ENCODE measurements around the gene EFCC1. TPM values are rescaled to one million over a fixed set of nuclear protein-coding genes. Genes with fewer than 3 reads are reported as not detected.

Gene EFCC1
- total RNA-seq, 4 donors from 2014 or later, result 0.76 to 2.5 (median 1.1) TPM

DNA sequence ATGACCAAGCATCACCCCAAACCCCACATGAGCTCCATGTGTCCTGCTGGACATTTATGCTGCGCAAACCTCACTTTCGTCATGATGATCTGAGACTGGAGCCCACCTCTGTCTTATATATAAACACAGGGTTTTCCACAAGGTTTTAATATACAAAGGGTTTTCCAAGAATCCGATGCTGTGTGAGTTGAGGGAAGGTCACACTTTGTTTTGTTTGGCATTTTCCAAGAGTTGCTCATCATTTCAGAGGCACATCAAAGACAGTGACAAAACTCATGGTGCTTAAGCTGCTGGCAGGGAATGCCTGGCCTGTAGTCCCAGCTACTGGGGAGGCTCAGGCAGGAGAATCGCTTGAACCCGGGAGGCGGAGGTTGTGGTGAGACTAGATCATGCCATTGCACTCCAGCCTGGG, 20.0 kb downstream of the EFCC1 start:
- Histone ChIP-seq H3K27me3 (no peaks in the 10 kb centered on the region), H3K36me3 (no peaks in the 10 kb centered on the region), H3K27ac (no peak overlapping the region), H3K4me1 (peaks cover 16% of the 10 kb centered on the region), H3K4me3 (no peak overlapping the region), H3K9me3 (no peaks in the 10 kb centered on the region)
- WGBS, result 74% methylated on average over 6 of the region's 6 CpGs
- no peak for DNase-seq (ENCODE audit: low spot score in 2 of 2)
- TF ChIP-seq, protein P1, sequence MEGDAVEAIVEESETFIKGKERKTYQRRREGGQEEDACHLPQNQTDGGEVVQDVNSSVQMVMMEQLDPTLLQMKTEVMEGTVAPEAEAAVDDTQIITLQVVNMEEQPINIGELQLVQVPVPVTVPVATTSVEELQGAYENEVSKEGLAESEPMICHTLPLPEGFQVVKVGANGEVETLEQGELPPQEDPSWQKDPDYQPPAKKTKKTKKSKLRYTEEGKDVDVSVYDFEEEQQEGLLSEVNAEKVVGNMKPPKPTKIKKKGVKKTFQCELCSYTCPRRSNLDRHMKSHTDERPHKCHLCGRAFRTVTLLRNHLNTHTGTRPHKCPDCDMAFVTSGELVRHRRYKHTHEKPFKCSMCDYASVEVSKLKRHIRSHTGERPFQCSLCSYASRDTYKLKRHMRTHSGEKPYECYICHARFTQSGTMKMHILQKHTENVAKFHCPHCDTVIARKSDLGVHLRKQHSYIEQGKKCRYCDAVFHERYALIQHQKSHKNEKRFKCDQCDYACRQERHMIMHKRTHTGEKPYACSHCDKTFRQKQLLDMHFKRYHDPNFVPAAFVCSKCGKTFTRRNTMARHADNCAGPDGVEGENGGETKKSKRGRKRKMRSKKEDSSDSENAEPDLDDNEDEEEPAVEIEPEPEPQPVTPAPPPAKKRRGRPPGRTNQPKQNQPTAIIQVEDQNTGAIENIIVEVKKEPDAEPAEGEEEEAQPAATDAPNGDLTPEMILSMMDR (IDR thresholded peaks at IDR 0.05), result no peak
- TF ChIP-seq POLR2AphosphoS5 (IDR thresholded peaks at IDR 0.05), result no peak
- no peak for TF ChIP-seq POLR2A (IDR thresholded peaks at IDR 0.05)
- no peak for TF ChIP-seq EP300 (IDR thresholded peaks at IDR 0.05)

DNA sequence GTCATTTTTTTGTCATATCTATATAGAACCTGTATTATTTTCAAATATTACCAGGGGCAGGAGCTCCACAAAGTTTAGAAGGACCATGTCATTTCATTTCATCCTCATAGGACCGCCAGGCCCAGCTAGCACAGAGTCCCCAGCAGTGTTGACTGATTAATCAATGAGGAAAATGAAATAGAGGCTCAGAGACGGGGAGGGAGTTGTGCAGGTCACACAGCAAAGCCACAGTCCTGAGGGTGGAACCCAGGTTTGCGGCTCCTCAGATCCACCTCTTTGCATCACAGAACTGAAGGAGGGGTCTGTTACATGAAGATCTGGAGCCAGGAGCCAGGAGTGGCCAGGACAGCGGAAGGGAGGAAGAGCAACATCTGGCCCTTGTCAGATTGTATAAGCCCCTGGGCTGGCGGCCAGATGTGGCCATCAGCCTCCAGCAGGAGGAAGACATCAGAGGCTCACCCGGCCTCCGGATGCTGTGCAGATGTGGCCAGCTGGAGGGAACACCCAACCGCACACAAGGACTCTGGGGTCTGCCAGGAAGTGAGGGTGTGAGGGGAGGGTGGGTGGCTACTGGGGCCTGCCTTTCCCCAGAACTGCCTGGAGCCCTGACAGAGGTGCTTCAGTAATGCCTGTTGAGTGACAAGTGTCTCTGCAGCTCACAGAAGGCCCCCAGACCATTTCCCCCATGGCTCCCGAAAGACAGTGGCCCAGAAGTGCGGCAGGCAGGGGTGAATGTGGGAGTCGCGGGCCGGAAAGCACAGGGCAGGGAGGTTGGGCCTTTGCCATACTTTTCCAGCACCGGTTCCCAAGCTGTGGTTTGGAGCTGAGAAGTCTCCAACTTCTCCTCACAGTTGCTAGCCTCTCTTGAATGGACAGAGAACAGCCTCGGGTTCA, 21.3 kb downstream of the EFCC1 start:
- TF ChIP-seq POLR2AphosphoS5 (IDR thresholded peaks at IDR 0.05) (peak in 1 of 3 donors; percentile 47), EP300 (IDR thresholded peaks at IDR 0.05) (no peak), POLR2A (IDR thresholded peaks at IDR 0.05) (no peak)
- TF ChIP-seq, protein P1 (IDR thresholded peaks at IDR 0.05), result no peak
- Histone ChIP-seq H3K27ac (peak overlapping the region; percentile 45), H3K36me3 (no peaks in the 10 kb centered on the region), H3K4me3 (no peak overlapping the region), H3K4me1 (peaks cover 24% of the 10 kb centered on the region), H3K9me3 (no peaks in the 10 kb centered on the region), H3K27me3 (no peaks in the 10 kb centered on the region)
- 62% methylated on average over 14 of the region's 15 CpGs for WGBS
- DNase-seq (ENCODE audit: low spot score in 2 of 2), result peak; percentile 80 to 90

DNA sequence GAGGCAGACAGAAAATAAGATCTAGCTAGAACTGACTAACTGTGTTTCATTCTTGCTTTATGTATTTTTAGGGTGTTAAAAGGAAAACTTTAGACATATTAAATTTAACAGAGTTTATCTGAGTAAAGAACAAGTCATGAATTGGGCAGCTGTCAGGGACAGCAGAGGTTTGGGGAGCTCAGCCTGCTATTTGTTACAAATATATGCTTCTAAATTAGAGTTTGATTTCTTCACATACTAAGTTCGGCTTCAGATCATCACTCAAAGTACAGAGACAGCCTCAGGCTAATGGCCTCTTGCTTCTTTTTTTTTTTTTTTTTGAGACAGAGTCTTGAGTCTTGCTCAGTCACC, 21.9 kb downstream of the EFCC1 start:
- TF ChIP-seq POLR2AphosphoS5 (IDR thresholded peaks at IDR 0.05) (no peak), EP300 (IDR thresholded peaks at IDR 0.05) (no peak), POLR2A (IDR thresholded peaks at IDR 0.05) (no peak)
- TF ChIP-seq, protein P1 (IDR thresholded peaks at IDR 0.05), result no peak
- peak overlapping the region; percentile 45 for H3K27ac ChIP-seq
- no peak overlapping the region for H3K4me3 ChIP-seq
- no peaks in the 10 kb centered on the region for H3K9me3 ChIP-seq
- 35% methylated on average over 1 of the region's 1 CpG for WGBS
- no peaks in the 10 kb centered on the region for H3K36me3 ChIP-seq
- DNase-seq (ENCODE audit: low spot score in 2 of 2), result no peak
- H3K27me3 ChIP-seq, result no peaks in the 10 kb centered on the region
- peaks cover 27% of the 10 kb centered on the region for H3K4me1 ChIP-seq

DNA sequence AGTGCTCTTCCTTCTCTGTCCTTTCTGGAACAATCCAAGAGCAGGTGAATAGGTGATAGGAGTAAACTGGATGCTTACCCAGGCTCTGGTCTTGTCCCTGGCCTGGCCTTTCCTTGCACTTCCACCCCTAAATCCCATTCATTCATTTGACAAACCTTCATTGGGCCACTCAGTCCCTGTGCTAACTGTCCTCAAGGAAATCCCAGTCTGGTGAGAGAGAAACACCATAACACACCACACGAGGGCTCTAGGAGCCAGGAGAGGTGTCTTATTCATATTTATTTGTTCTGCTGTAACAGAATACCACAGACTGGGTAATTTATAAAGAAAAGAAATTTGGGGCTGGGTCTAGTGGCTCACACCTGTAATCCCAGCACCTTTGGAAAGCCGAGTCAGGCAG, 22.8 kb downstream of the EFCC1 start:
- DNase-seq (ENCODE audit: low spot score in 2 of 2), result no peak
- no peaks in the 10 kb centered on the region for H3K27me3 ChIP-seq
- no peak for TF ChIP-seq EP300 (IDR thresholded peaks at IDR 0.05)
- TF ChIP-seq POLR2AphosphoS5 (IDR thresholded peaks at IDR 0.05), result no peak
- TF ChIP-seq, protein P1 (IDR thresholded peaks at IDR 0.05), result no peak
- no peak for TF ChIP-seq POLR2A (IDR thresholded peaks at IDR 0.05)
- no peak overlapping the region for H3K27ac ChIP-seq
- WGBS, result 68% methylated on average over 2 of the region's 2 CpGs
- no peaks in the 10 kb centered on the region for H3K36me3 ChIP-seq
- H3K4me3 ChIP-seq, result no peak overlapping the region
- no peaks in the 10 kb centered on the region for H3K9me3 ChIP-seq
- H3K4me1 ChIP-seq, result peaks cover 27% of the 10 kb centered on the region

DNA sequence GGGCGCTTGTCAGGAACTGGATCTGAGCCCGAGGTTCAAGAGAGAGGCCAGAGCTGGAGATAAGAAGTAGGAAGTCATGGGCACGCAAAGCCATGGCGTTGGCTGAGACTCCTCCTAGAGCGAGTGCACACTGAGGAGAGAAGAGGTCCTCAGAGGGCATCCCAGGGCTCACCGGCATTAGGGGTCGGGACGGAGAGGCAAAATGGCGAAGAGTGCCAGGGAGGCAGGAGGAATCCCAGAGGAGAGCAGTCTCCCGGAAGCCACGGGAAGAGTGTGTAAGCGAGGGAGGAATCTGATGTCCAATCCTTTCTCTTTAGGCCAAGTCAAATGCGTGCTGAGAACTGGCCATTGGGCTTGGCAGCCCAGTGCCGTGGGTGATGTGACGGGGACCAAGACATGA, 24.0 kb downstream of the EFCC1 start:
- Histone ChIP-seq H3K4me3 (no peak overlapping the region), H3K36me3 (no peaks in the 10 kb centered on the region), H3K9me3 (no peaks in the 10 kb centered on the region), H3K27me3 (no peaks in the 10 kb centered on the region), H3K4me1 (peaks cover 27% of the 10 kb centered on the region), H3K27ac (no peak overlapping the region)
- TF ChIP-seq EP300 (IDR thresholded peaks at IDR 0.05) (no peak), POLR2AphosphoS5 (IDR thresholded peaks at IDR 0.05) (no peak), POLR2A (IDR thresholded peaks at IDR 0.05) (no peak)
- TF ChIP-seq, protein P1 (IDR thresholded peaks at IDR 0.05), result no peak
- DNase-seq (ENCODE audit: low spot score in 2 of 2), result peak; percentile 51 to 73
- 66% methylated on average over 15 of the region's 15 CpGs for WGBS
